Measurements from ENCODE around the gene C14orf119.
A peak's percentile ranks its signal among the peaks of the same experiment; 100 is the strongest.
"Not testable (repeated sequence)": the region's sequence is repeated elsewhere in the genome, so short reads cannot be mapped to it uniquely, and the experiment has no call there.

C14orf119 gene

DNA sequence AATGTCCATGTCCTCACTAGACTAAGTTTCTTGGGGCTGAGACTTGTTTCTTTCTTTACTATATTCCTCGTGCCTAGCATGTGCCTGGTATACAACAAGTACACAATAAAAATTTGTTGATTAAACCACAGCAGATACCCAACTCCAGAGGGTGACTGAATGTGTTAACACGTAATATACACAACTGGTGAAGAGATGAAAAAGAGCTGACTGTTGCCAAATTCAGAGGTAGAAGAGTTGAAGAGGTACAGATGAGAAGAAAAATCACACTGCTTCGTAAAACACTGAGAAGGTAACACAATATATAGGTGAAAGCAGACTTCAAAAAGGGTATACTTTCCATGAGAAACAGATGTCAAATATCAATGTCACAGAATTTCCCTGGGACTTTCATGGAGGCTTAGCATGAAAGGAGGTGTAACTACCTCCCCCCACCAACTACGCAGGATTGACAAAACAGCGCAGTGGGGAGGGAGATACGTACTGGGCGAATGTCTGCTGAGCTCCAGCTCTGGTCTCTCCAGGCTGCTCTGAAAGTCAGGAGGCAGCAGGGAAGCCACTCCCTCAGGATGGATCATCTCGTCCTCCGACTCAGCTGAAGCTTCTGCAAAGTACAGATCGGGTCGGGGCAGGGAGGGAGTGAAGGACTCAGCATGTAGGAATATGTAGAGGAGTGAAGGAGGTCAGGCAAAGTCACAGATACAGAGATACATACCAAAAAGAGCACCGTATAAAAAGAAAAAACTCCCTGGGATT lies 5.6 kb upstream of the C14orf119 start:
- no peak for DNase-seq

DNA sequence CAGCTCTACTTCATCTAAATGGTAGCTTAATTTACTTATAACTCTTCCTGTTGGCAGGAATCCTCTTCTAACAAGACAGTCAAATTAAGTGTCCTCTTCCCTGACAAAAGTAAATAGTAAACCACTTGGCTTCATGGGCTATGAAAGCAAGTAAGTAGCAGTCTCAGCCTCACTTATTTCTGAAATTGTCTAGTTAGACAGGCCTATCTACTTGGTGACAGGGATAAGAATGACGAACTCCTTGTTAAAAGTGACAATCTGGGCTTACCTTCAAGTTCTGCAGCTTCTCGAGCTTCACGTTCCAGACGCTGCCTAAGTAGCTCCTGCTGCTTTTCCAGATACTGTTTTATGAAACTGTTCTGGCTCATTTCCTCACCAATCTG lies 5.1 kb upstream of the C14orf119 start:
- no peak for DNase-seq

DNA sequence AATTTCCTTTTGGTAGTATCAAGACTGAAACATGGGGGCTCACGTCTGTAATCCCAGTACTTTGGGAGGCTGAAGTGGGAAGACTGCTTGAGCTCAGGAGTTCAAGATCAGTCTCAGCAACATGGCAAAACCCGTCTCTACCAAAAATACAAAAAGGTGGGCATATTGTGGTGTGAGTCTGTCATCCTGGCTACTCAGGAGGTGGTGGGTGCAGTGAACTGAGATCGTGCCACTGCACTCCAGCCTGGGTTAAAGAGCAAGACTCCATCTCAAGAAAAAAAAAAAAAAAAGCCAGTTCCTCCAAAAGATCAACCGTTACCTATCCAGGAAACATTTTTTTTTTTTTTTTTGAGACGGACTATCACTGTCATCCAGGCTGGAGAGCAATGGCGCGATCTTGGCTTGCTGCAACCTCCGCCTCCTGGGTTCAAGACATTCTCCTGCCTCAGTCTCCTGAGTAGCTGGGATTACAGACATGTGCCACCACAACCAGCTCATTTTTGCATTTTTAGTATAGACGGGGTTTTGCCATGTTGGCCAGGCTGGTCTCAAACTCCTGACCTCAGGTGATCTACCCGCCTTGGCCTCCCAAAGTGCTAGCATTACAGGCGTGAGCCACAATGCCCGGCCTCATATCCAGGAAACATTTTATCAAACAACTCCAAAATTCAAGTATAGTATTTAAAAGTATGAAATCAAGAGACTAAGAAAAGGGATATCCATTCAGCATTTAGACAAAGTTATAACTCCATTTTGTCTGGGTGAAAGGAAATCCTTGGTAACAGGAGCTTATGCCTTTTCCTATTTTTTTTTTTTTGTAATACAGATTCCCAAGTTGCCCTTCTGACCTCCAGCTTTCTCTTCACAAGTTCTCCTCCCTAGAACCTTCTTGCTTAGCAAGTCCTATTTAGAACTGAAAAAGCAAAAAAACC lies 3.7 kb upstream of the C14orf119 start:
- no peak for DNase-seq

DNA sequence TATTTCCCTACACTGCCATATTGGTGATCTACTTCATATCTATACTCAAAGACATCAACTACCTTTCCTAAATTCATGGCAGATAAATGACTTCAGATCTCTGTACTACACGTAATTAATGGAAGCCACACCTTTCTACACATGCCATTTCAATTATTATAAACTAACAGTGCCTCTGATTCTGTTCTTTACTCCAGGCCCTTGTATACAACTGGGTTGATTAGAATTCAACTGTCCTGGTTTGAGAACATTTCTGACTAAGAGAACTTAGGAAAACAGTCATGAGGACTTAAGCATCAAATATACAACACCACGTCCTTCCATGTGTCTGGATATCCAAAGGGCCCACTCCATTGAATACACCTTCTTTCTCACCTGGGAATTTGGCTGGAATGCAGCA lies 2.2 kb upstream of the C14orf119 start:
- no peak for DNase-seq

DNA sequence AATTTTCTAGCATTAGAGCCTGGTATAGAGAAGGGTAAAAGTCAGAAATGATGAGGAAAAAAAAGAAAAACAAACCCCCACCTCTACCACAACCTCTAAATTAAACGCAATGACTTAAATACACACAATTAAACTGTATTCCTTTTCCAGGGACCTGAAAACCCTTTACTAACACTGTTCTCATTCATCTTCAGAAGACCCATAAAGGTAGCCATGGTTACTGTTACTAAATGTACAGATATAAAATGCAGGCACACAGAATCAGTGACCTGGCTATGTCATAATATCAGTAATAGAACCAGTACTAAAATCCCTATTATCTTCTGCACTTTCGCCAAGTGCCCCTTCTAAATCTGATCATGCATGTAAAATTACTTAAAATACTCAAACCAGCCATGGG lies 1.8 kb upstream of the C14orf119 start:
- no peak for DNase-seq

DNA sequence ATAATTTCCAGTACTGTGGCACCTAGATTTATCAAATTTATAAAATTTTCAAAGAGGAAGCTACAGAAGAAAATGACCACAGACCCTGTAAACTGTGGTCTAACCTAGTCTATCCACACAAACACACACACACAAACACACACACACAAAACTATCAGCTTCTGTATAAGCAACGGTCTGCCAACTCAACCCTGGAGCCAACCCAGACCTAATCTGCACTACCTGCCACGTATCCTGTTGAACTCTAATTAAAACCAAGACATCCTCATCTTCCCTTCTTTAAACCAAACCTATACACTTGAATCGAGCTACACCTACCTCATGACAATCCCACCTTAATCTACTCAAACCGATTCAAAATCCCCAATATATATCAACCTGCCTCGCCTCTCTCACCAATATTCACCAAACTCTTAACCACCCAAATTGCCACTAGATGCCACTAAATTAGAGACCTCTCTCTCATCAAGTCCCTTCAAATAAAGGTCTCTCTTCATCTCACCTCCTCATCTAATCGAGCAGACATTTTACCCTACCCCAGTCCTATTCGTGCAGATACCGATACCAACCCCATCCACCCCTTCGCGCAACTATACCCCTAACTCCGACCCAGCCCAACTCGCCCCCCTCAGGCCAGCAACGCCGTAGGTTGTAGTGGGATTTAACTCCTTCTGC lies 1.2 kb upstream of the C14orf119 start:
- DNase-seq = peak in 2 of 5 experiments; percentile 59 to 67

DNA sequence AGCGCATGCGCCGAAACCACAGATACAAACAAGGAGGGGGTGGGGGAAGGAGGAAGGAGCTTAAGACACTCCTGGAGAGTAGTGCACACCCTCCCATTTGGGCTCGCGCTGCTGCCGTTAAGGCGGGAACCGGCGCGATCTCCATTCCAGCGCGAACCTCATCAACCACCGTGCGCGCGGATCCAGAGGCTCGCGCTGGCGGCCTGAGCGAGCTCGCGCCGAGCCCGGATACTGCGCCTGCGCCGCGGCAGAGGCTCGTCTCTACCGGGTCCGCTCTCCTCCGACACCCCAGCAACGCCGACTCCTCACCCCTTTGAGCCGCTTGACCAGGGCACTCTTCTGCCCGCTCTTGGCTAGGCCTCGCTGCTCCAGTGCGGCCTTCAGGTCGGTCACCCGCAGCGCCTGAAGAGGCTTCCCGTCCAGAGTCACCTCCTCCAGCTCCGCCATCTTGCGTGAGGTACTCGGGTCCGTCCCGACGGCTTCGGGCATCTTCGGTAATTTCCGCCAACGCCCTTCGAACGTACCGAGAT lies 574 bp upstream of the C14orf119 start, which contains the start of gene ACIN1:
Gene ACIN1 (minus strand): TSS at position 471 of the 530 bp plus-strand sequence. CDS start 24 bp downstream, at position 447.
- DNase-seq = peak in 2 of 5 experiments; percentile 52 to 90

DNA sequence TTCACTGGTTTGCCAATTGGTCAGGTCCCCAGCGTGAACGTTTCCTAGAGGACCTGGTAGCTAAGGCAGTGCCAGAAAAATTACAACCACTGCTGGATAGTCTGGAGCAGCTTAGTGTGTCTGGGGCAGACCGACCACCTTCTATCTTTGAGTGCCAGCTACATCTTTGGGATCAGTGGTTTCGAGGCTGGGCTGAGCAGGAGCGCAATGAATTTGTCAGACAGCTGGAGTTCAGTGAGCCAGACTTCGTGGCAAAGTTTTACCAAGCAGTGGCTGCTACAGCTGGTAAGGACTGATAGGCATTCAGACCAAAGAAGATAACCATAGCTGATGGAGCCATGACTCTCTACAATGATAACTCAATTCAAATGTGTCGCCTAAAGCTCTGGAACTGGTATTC lies 2.5 kb downstream of the C14orf119 start:
- DNase-seq = no peak

DNA sequence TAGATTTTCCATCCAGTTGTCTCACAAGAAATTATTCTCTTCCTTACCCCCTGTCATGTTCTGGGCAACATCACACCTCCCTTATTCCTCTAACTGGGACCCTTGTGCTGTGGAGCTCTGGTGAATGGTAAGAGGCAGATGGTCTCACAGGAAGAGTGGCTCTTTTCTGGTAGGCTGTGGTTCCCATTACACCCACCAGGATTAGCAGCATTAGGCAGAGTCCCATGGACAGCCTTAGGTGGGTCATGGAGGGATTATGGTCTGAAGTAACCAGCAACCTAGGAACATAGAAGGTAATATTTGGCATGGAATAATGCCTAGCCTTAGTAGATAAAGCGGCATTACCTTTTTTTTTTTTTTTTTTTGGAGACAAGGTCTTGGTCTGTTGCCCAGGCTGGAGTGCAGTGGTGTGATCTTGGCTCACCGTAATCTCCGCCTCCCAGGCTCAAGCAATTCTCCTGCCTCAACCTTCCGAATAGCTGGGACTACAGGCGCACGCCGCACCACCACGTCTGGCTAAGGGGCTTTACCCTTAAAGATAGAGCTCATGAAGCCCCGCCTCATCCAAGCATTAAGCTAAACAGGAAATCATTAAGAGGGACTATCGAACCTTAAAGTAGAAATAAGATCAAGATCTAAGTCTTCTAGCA lies 4.0 kb downstream of the C14orf119 start:
- no peak for DNase-seq

DNA sequence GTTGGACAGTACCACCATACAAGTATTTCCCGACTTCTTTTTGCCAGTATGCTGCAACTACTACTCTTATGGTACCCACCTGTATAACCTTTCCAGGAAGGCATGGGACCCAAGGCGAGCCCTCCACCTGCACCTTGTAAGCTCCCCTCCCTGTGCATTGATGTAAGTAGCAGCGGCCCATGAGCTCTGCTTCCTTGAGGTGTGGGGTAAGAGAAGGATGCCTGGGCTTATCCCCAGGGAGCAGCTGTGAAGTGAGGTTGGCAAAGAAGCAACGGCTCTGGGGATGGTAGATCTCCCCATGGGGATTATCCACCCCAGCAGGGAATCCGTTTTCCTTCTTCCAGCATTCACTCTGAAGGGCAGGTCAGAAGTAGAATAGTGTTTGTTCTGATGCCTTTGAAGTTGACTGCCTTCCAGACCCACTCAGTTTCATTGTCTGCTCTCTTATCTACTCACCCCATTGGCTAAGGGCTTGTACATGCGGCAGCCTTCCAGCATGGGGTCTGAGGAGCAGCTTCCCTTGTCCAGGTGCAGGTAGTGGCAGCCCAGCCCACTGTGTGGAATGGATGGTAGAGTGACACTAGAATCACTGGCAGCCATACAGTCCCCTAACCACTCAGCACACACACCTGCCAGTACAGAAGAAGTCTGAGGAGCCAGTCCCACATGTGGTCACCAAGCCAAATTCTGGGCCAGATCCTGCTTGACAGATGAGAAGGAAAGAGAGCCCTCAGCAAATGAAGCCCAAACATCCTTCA lies 6.1 kb downstream of the C14orf119 start:
- DNase-seq = no peak

DNA sequence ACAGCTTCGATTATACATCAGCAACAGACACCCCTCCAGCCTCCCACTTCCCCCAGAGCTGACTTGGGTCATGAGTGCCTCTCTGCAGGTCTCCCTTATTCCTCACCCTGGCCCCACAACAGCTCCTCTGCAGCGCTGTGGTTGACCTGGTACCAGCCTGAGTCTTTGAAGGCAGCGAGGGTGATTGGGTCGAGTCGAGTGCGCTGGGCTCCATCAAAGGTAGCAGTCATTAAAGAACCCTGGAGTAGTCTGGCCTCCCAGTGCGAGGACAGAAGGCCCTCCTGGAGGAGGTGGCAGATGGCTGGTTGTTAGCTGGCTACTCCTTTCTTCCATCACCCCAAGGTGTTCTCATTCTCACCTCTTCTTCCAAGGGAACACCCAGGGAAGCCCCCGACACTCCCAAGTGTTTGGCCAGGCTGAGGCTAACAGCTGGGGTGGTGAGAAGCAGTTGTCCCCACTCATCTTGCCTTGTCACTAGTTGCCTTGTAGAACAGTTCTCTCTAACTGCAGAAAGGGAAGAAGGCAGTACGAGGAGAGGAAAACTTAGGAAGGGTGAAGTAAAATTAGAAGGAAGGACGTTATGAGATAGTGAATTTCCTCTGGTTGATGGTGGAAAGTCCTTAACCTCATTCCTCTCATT lies 6.8 kb downstream of the C14orf119 start:
- no peak for DNase-seq

DNA sequence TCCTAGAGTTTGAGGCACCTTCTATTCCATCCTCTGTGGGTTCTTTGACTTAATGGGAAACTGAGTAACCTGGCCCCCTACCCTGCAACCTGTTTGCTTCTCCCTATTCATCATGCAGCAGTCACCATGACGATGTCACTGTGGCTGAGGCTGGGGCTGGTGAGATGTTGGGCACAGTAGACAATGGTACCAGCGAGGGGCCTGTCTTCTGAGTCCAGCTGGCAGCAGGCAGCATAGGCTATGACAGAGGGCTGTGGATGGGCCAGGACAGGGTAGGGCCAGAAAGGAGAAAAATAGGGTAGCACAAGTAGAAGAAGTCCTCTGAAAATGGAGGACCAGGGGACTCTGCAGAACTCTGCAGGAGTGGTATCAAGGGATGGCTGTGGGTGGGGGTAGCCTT lies 7.5 kb downstream of the C14orf119 start:
- DNase-seq = no peak

DNA sequence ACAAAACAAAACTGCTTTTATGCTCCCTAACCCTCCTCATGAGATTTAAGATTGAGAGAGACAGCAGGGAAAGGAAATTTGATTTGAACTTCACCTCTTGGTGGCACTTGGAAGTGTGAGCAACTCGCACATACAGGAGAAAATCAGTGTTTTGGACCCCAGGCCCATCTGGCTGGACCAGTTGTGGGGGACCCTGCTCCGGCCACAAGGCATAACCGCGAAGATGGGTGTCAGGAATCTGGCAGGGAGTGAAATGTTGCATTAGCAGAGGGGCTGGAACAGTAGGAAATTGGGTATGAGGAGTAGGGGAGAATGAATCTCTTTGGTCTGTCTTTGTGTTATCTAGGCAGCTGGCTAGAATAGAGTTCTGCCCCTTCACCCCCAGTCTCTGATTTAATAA lies 8.3 kb downstream of the C14orf119 start:
- DNase-seq = no peak

DNA sequence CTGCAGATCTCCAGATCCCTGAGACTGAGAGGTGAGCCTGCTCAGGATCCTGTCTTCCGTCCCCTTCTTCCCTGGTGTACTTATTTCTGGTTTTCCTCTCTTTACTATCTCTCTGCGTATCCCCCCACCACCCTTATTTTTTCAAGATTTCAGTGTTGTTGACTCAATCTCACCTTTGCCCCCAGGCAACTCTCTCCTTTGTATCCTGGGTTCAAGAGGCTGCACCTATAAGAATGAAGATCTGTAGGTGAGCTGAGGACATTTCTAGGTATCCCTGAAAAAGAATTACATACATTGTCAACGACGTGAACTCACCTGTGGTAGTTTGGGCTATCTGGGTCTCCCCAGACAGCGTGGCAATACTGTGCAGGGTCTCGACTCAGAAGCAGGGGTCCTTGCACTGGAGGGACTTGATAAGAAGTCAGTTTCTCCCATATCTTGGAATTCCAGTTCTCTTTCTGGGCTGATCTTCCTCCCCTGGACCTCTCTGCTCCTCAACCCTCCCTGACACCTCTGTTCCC lies 8.8 kb downstream of the C14orf119 start:
- DNase-seq = no peak

DNA sequence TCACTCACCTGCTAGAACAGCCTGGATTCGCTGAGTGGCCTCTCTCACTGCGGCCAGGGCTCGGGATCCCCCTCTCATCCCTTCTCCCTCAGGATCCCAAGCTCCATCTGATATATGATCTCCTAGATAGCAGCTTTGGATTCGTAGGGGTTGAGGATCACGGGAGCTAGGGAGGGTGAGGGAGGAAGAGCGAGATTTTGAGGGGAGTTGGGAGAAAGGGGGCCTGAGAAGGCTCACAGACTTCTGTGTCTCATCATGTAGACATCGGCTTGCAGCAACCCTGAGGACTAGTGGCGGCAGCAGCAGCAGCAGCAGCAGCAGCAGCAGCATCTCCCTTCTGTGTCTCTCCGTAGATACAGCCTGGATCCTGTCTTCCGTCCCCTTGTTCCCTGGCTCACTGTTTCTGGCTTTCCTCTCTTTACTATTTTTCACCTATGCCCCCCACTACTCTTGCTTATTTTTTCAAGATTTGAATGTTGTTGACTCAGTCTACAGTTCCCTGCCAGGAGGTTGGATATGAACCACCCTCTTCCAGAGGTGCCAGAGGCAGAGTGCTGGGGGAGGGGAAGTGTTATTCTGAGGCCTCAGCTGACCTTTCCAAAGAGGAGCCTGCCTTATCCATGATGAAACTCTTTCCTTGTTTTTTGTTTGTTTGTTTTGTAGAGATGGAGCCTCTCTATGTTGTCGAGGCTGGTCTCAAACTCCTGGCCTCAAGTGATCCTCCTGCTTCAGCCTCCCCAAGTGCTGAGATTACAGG lies 9.5 kb downstream of the C14orf119 start, which contains the start of gene CIROP:
Gene CIROP (minus strand): TSS at position 399 of the 757 bp plus-strand sequence. CDS start 69 bp downstream, at position 330.
- no peak for DNase-seq

DNA sequence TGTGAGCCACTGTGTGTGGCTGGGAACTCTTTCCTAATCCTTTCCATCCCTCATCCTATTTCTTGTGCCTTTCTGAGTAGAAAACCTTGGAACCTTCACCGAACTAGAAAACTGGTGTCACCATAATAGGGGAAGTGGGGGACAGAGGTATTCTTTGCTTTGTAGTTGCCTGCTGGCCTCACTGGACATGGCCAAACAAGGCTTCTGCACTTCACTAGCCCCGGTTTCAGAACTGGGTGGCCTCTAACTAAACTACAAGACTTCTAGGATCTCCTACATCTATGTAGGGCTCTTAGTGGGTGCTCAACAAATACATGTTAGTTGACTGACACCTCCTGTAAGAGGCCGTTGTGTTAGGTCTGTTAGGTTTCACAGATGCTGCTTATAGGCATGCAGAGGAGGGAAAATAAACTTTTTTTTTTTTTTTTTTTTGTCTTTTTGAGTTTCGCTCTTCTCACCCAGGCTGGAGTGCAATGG lies 10.1 kb downstream of the C14orf119 start:
- DNase-seq = no peak

DNA sequence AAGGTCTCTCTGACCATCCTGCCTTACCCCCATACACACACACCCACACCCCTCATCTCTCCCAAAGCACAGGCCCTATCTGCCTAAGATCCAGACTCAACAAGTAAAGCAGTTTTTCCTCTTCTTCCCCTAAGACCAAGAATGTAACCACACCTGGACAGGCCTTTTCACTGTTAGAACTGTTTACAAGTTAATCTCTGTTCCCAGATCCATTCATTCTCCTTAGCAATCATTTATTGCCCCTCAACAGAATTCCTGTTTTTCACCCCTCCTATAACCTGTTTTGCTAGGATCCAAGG lies 11.4 kb downstream of the C14orf119 start:
- no peak for DNase-seq

DNA sequence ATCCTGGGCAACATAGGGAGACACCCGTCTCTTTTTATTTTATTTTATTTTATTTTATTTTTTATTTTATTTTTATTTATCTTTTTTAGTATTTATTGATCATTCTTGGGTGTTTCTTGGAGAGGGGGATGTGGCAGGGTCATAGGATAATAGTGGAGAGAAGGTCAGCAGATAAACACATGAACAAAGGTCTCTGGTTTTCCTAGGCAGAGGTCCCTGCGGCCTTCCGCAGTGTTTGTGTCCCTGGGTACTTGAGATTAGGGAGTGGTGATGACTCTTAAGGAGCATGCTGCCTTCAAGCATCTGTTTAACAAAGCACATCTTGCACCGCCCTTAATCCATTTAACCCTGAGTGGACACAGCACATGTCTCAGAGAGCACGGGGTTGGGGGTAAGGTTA lies 12.3 kb downstream of the C14orf119 start:
- DNase-seq = not testable (repeated sequence)

DNA sequence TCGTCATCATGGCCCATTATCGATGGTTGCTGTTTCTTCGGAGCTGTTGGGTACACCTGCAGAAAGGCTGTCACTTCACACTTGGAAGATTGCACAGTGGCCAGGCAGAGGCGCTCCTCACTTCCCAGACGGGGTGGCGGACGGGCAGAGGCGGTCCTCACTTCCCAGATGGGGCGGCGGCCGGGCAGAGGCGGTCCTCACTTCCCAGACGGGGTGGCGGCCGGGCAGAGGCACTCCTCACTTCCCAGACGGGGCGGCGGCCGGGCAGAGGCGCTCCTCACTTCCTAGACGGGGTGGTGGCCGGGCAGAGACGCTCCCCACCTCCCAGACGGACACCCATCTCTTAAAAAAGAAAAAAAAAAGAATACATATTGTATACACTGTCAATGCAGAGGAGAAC lies 12.9 kb downstream of the C14orf119 start:
- not testable (repeated sequence) for DNase-seq

DNA sequence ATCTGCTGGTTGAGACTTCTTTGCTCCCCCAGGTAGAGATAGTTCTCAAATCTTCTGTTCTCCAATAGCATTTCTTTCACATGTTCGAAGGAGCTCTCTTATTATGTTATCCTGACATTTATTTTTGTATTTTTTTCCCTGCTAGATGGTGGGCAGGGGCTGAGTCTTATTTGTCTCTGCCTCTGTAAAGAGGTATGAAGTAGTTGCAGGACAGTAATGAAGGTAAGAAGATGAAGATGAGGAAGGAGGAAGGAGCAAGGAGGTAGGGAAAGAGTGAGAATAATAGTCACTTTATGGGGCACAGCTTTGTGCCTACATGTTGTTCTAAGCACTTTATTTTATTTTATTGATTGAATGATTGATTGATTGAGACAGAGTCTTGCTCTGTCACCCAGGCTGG lies 14.5 kb downstream of the C14orf119 start:
- DNase-seq = no peak

Data from T-helper 2 cell (primary cell).